Muscle layer of colon (tissue), 2 donors: Measurements from ENCODE around the gene DFFA.
"Not testable (repeated sequence)": the region's sequence is repeated elsewhere in the genome, so short reads cannot be mapped to it uniquely, and the experiment has no call there.

ENCODE experiments used
- H3K27ac ChIP-seq: one replicate; pipeline ENCODE4 v1.7.0; 2013; ENCODE audit warnings: low read depth, mild to moderate bottlenecking, low read length, moderate library complexity
- H3K27me3 ChIP-seq, 2 donors: one replicate each; pipeline ENCODE4 v1.7.0; 2013; ENCODE audit warnings: low read length in 2 of 2, mild to moderate bottlenecking in 2 of 2; ENCODE audit not compliant: insufficient read depth in 2 of 2, control insufficient read depth in 1 of 2
- H3K36me3 ChIP-seq: one replicate; pipeline ENCODE4 v1.7.0; 2013; ENCODE audit warnings: mild to moderate bottlenecking, low read length; ENCODE audit not compliant: insufficient read depth
- H3K4me1 ChIP-seq: one replicate; pipeline ENCODE4 v1.7.0; 2013; ENCODE audit warnings: mild to moderate bottlenecking, low read length; ENCODE audit not compliant: insufficient read depth
- H3K4me3 ChIP-seq, 2 donors: one replicate each; pipeline ENCODE4 v1.7.0; 2013; ENCODE audit warnings: low read length in 2 of 2, low read depth in 1 of 2, mild to moderate bottlenecking in 1 of 2, moderate library complexity in 1 of 2
- H3K9ac ChIP-seq: one replicate; pipeline ENCODE4 v1.7.0; 2013; ENCODE audit warnings: low read length
- H3K9me3 ChIP-seq: one replicate; pipeline ENCODE4 v1.7.0; 2013; ENCODE audit warnings: mild to moderate bottlenecking, low read length
- donor health status: abdominal sarcoma.
- donor health status: Adenocarcinoma of cecum.

DFFA gene

DNA sequence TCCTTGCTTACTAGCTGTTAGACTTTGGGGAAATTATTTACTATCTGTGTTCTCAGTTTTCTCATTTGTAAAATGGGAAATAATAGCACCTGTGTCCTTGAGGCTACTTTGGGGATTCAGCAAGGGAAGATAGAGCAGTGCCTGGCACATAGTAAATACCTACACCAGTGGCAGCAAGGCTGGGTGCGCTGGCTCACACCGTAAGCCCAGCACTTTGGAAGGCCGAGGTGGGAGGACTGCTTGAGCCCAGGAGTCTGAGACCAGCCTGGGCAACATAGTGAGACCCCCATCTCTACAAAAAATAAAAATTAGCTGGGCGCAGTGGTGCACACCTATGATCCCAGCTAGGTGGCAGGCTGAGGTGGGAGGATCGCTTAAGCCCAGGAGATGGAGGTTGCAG lies 50.7 kb downstream of the DFFA start:
- Histone ChIP-seq H3K36me3 (peaks cover 30% of the 10 kb centered on the region), H3K27ac (no peak overlapping the region), H3K9me3 (no peaks in the 10 kb centered on the region)

DNA sequence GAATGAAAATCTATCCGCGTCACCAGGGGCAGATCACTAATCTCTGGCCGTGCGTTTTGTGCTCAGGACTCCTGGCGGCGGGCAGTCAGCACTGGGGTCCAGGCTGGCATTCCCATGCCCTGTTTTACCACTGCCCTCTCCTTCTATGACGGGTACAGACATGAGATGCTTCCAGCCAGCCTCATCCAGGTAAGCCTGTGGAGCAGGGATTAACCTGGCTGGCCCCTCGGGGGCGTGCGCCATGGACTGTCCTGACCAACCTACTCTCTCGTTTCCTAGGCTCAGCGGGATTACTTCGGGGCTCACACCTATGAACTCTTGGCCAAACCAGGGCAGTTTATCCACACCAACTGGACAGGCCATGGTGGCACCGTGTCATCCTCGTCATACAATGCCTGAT lies 53.0 kb downstream of the DFFA start:
- Histone ChIP-seq H3K27ac (no peak overlapping the region), H3K4me1 (peaks cover 2% of the 10 kb centered on the region), H3K27me3 (no peaks in the 10 kb centered on the region), H3K9ac (no peak overlapping the region), H3K4me3 (no peak overlapping the region), H3K36me3 (peaks cover 38% of the 10 kb centered on the region), H3K9me3 (no peaks in the 10 kb centered on the region)

More for the DNA sequence above, 50.7 kb downstream of the DFFA start:
- H3K4me1 ChIP-seq, result peaks cover 3% of the 10 kb centered on the region
- no peak overlapping the region for H3K4me3 ChIP-seq
- H3K27me3 ChIP-seq, result no peaks in the 10 kb centered on the region
- no peak overlapping the region for H3K9ac ChIP-seq

DNA sequence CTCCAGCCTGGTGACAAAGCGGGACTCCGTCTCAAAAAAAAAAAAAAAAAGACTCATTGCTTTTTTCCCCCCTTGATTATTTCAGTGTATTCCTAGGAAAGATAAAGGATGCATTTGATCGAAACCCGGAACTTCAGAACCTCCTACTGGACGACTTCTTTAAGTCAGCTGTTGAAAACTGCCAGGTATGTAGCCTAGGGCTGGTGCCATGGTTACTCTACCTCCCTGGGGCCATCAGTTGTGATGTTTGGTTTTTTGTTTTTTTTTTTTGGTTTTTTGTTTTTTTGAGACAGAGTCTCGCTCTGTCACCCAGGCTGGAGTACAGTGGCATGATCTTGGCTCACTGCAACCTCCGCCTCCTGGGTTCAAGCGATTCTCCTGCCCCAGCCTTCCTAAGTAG lies 53.6 kb downstream of the DFFA start:
- not testable (repeated sequence) for H3K27ac ChIP-seq, H3K9me3 ChIP-seq, H3K9ac ChIP-seq, H3K27me3 ChIP-seq, H3K4me3 ChIP-seq, H3K4me1 ChIP-seq
- H3K36me3 ChIP-seq, result peaks cover 38% of the 10 kb centered on the region

DNA sequence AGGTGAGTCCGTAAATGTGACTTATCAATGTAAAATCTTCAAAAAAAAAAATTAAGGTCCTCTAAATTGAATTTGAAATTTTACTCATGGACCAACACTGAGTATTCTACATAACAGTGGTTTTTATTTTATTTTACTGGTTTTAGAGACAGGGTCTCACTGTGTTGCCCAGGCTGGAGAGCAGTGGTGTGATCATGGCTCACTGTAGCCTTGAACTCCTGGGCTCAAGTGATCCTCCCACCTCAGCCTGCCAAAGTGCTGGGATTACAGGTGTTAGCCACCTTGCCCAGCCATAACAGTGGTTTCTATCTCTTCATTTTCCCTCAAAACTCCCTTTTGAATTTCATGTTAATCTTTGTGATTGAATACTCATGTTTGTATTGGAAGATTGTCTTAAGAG lies 56.4 kb downstream of the DFFA start:
- H3K27me3 ChIP-seq, H3K9ac ChIP-seq, H3K4me1 ChIP-seq, H3K4me3 ChIP-seq, H3K9me3 ChIP-seq, H3K27ac ChIP-seq: not testable (repeated sequence)
- H3K36me3 ChIP-seq, result peaks cover 61% of the 10 kb centered on the region

DNA sequence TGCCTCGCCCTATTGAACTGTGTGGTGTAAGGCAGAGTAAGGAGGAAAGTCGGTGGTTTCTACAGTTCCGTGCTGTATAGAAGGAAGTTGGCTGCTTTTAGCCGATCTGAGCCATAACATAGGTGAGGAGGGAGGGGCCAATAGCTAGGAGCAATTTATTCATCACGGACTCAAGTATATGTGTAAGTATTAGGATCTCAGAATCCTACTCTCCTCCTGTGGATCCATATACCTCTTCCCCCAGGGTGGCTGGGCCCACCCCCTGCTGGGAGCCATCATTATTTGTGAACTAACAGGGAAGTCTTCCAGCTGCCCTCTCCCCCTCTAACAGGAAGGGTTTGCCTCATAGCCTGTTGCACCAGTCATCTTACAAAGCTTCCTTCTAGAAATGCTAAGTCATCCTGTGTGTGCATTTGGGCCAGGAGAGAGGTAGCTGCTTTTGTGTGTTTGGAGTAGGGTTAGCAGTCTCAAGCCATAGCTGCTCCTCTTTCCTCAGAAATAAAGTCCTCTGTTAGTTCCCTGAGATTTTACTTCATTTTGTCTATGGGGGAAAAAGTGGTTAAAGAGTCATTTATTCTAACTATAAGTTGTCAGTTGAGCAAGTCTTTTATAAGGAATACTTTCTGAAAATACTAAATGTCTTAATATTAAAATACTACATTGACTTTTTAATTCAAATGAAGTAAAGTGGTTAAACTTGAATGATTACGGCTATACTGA lies 57.0 kb downstream of the DFFA start:
- Histone ChIP-seq H3K36me3 (peaks cover 59% of the 10 kb centered on the region), H3K27ac (no peak overlapping the region), H3K4me3 (no peak overlapping the region), H3K9ac (no peak overlapping the region), H3K27me3 (no peaks in the 10 kb centered on the region), H3K4me1 (no peaks in the 10 kb centered on the region), H3K9me3 (no peaks in the 10 kb centered on the region)

DNA sequence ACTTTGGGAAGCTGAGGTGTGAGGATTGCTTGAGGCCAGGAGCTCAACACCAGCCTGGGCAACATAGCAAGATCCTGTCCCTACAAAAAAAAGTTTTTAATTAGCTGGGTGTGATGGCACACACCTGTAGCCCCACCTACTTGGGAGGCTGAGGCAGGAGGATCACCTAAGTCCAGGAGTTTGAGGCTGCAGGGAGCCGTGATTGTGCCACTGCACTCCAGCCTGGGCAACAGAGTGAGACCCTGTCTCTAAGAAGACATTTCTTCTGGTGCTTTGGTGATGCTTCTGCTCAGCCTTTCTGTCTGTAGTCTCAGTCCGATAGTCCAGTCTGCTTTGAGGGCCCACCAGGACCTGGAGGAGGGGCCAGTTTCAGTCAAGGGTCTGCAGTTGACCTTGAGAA lies 65.1 kb downstream of the DFFA start:
- no peak overlapping the region for H3K27ac ChIP-seq
- no peak overlapping the region for H3K4me3 ChIP-seq
- H3K9me3 ChIP-seq, result no peaks in the 10 kb centered on the region
- no peaks in the 10 kb centered on the region for H3K4me1 ChIP-seq
- H3K9ac ChIP-seq, result no peak overlapping the region
- H3K36me3 ChIP-seq, result peaks cover 67% of the 10 kb centered on the region
- H3K27me3 ChIP-seq, result no peaks in the 10 kb centered on the region
